HEK293 (cell line): ENCODE measurements around the gene CCSER1.

Experiments
- CTCF ChIA-PET: fragments of 350-600 bp; formaldehyde crosslinking; extraction: SDS; loops from one replicate; lab custom pipeline; 2021; ENCODE audit warnings: antibody characterized with exemption; lab: Yijun Ruan, JAX
- POLR2A ChIA-PET: fragments of 300-600 bp; formaldehyde crosslinking; extraction: SDS; loops from one replicate; lab custom pipeline; 2020; ENCODE audit warnings: antibody characterized with exemption, inconsistent platforms; lab: Yijun Ruan, JAX
- H3K27ac ChIP-seq: fragments of 200-500 bp; sonication (Bioruptor generic); 2 replicates; pipeline ENCODE4 v1.5.1; 2014; ENCODE audit warnings: low read depth, low read length, control low read depth, inconsistent platforms; ENCODE audit errors: extremely low read depth
- H3K36me3 ChIP-seq, 2 experiments: fragments of 200-500 bp in 1 of 2; sonication (Bioruptor generic) in 1 of 2; 1 replicate in 1 of 2; 2 replicates in 1 of 2; pipeline ENCODE4 v1.5.1; 2014 to 2017; ENCODE audit warnings: inconsistent platforms in 2 of 2, low read length in 2 of 2; ENCODE audit not compliant: control insufficient read depth in 2 of 2, insufficient read depth in 1 of 2
- H3K4me1 ChIP-seq: fragments of 200-500 bp; sonication (Bioruptor generic); 2 replicates; pipeline ENCODE4 v1.5.1; 2014; ENCODE audit warnings: mild to moderate bottlenecking, low read length, inconsistent platforms; ENCODE audit not compliant: control insufficient read depth, insufficient read depth
- H3K4me3 ChIP-seq: 2 replicates; pipeline ENCODE4 v1.5.1; 2011; ENCODE audit warnings: low read depth, mild to moderate bottlenecking, control low read depth, low read length, moderate library complexity
- H3K9me3 ChIP-seq: fragments of 200-500 bp; sonication (Bioruptor generic); 2 replicates; pipeline ENCODE4 v1.5.1; 2014; ENCODE audit warnings: low read depth, low read length, inconsistent platforms; ENCODE audit not compliant: control insufficient read depth, insufficient read depth
- BCL11A ChIP-seq: fragments of 450-650 bp; formaldehyde crosslinking; IDR thresholded peaks from 2 replicates; pipeline ENCODE4 v1.5.1; 2016; ENCODE audit warnings: low read depth, missing biosample characterization, missing genetic modification characterization
- GLIS1 ChIP-seq: fragments of 450-650 bp; formaldehyde crosslinking; IDR thresholded peaks from 2 replicates; pipeline ENCODE4 v1.5.1; 2016; ENCODE audit warnings: missing biosample characterization, missing genetic modification characterization
- IKZF3 ChIP-seq: fragments of 450-650 bp; IDR thresholded peaks from 2 replicates; pipeline ENCODE4 v1.5.0; 2018; ENCODE audit warnings: missing biosample characterization, mild to moderate bottlenecking, missing genetic modification characterization, moderate library complexity
- KLF7 ChIP-seq: fragments of 450-650 bp; formaldehyde crosslinking; IDR thresholded peaks from 2 replicates; pipeline ENCODE4 v1.5.1; 2016; ENCODE audit warnings: missing biosample characterization, missing genetic modification characterization, borderline replicate concordance
- OSR2 ChIP-seq: fragments of 450-650 bp; formaldehyde crosslinking; IDR thresholded peaks from 2 replicates; pipeline ENCODE4 v1.5.1; 2016; ENCODE audit warnings: missing biosample characterization, missing genetic modification characterization
- PRDM1 ChIP-seq: fragments of 450-650 bp; formaldehyde crosslinking; IDR thresholded peaks from 2 replicates; pipeline ENCODE4; 2016; ENCODE audit warnings: missing biosample characterization, missing genetic modification characterization
- SP3 ChIP-seq: fragments of 450-650 bp; formaldehyde crosslinking; IDR thresholded peaks from 2 replicates; pipeline ENCODE4 v1.5.1; 2016; ENCODE audit warnings: missing biosample characterization, missing genetic modification characterization
- ZBTB44 ChIP-seq: fragments of 450-650 bp; IDR thresholded peaks from 2 replicates; pipeline ENCODE4 v1.5.1; 2018; ENCODE audit warnings: missing biosample characterization, mild to moderate bottlenecking, missing genetic modification characterization
- ZBTB8A ChIP-seq: fragments of 450-650 bp; formaldehyde crosslinking; IDR thresholded peaks from 2 replicates; pipeline ENCODE4 v1.5.1; 2016; ENCODE audit warnings: missing biosample characterization, missing genetic modification characterization
- ZNF132 ChIP-seq: fragments of 450-650 bp; formaldehyde crosslinking; IDR thresholded peaks from 2 replicates; pipeline ENCODE4 v1.5.1; 2017; ENCODE audit warnings: missing biosample characterization, missing genetic modification characterization, borderline replicate concordance
- ZNF157 ChIP-seq: fragments of 450-650 bp; formaldehyde crosslinking; IDR thresholded peaks from 2 replicates; pipeline ENCODE4 v1.5.1; 2016; ENCODE audit warnings: missing biosample characterization, missing genetic modification characterization
- ZNF169 ChIP-seq: fragments of 450-650 bp; formaldehyde crosslinking; IDR thresholded peaks from 2 replicates; pipeline ENCODE4 v1.5.1; 2016; ENCODE audit warnings: missing biosample characterization, missing genetic modification characterization
- ZNF202 ChIP-seq: fragments of 450-650 bp; formaldehyde crosslinking; IDR thresholded peaks from 2 replicates; pipeline ENCODE4 v1.5.1; 2016; ENCODE audit warnings: missing biosample characterization, missing genetic modification characterization, borderline replicate concordance
- ZNF239 ChIP-seq: fragments of 450-650 bp; formaldehyde crosslinking; IDR thresholded peaks from 2 replicates; pipeline ENCODE4 v1.5.1; 2016; ENCODE audit warnings: missing biosample characterization, missing genetic modification characterization
- ZNF274 ChIP-seq, 2 experiments: fragments of 200-500 bp in 1 of 2; fragments of 450-650 bp in 1 of 2; sonication (Bioruptor generic) in 1 of 2; formaldehyde crosslinking in 1 of 2; IDR thresholded peaks; 2 replicates each; pipeline versions ENCODE4 v1.5.1 to v1.6.1; 2014 to 2016; ENCODE audit warnings: borderline replicate concordance in 1 of 2, inconsistent platforms in 1 of 2, low read length in 1 of 2, missing biosample characterization in 1 of 2, missing genetic modification characterization in 1 of 2
- ZNF350 ChIP-seq: fragments of 450-650 bp; formaldehyde crosslinking; IDR thresholded peaks from 2 replicates; pipeline ENCODE4 v1.5.0; 2017; ENCODE audit warnings: missing biosample characterization, mild to moderate bottlenecking, missing genetic modification characterization
- ZNF596 ChIP-seq: fragments of 450-650 bp; IDR thresholded peaks from 2 replicates; pipeline ENCODE4 v1.5.0; 2018; ENCODE audit warnings: missing biosample characterization, mild to moderate bottlenecking, missing genetic modification characterization, moderate library complexity
- ZNF621 ChIP-seq: fragments of 450-650 bp; formaldehyde crosslinking; IDR thresholded peaks from 2 replicates; pipeline ENCODE4 v1.5.1; 2017; ENCODE audit warnings: missing biosample characterization, missing genetic modification characterization
- ZNF701 ChIP-seq: fragments of 450-650 bp; formaldehyde crosslinking; IDR thresholded peaks from 2 replicates; pipeline ENCODE4 v1.5.1; 2016; ENCODE audit warnings: missing biosample characterization, missing genetic modification characterization
- ZSCAN18 ChIP-seq: fragments of 450-650 bp; formaldehyde crosslinking; IDR thresholded peaks from 2 replicates; pipeline ENCODE4 v1.5.1; 2016; ENCODE audit warnings: missing biosample characterization, missing genetic modification characterization
- ZSCAN4 ChIP-seq: fragments of 450-650 bp; formaldehyde crosslinking; IDR thresholded peaks from 2 replicates; pipeline ENCODE4 v1.5.1; 2017; ENCODE audit warnings: missing biosample characterization, missing genetic modification characterization

Gene CCSER1

GRCh38 chr4:90122355-90122748 is 4.8 kb upstream of the CCSER1 start:
- Histone ChIP-seq H3K4me3 (no peak overlapping the region), H3K27ac (no peak overlapping the region), H3K9me3 (no peaks in the 10 kb centered on the region), H3K36me3 (no peaks in the 10 kb centered on the region), H3K4me1 (no peaks in the 10 kb centered on the region)
- CTCF ChIA-PET, result no interaction called here
- POLR2A ChIA-PET, result no interaction called here
- TF ChIP-seq ZNF202, result no peak
- TF ChIP-seq ZSCAN4 (tag by site-specific recombination), result peak; percentile 24; the same call in 1 of the 2 replicates

DNA sequence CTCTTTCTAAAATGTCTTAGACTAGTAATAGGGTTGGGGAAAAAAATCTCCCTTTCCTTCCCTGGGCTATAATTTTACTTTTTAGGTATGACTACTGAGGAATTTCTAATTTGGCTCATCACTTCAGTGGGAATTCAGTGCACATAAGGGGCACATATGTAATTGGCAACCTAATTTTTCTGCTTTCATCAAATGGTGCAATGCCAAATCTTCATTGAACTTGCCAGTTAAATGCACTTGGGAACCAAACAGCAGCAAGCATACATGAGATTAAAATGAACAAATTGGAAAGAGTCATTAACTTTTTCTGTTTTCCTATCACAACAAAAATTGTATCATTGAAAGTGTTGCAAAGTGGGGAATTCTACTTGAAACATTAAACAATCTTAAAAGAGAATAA is 2.9 kb upstream of the CCSER1 start:
- no peak for TF ChIP-seq ZNF274 (IDR thresholded peaks at IDR 0.05; ENCODE audit: low read length)
- no peak for TF ChIP-seq ZNF274 (tag by site-specific recombination; IDR thresholded peaks at IDR 0.05; ENCODE audit: borderline replicate concordance)
- TF ChIP-seq ZBTB44 (tag by site-specific recombination), result no peak
- no peak for TF ChIP-seq GLIS1 (tag by site-specific recombination)
- no peak for TF ChIP-seq BCL11A (tag by site-specific recombination)
- TF ChIP-seq PRDM1 (tag by site-specific recombination), result no peak
- TF ChIP-seq ZNF239, result no peak
- no peak for TF ChIP-seq ZNF701 (tag by site-specific recombination)
- H3K27ac ChIP-seq, result no peak overlapping the region
- CTCF ChIA-PET, result no interaction called here
- POLR2A ChIA-PET, result no interaction called here
- H3K36me3 ChIP-seq, result no peaks in the 10 kb centered on the region
- no peaks in the 10 kb centered on the region for H3K4me1 ChIP-seq
- no peak overlapping the region for H3K4me3 ChIP-seq
- no peaks in the 10 kb centered on the region for H3K9me3 ChIP-seq

DNA sequence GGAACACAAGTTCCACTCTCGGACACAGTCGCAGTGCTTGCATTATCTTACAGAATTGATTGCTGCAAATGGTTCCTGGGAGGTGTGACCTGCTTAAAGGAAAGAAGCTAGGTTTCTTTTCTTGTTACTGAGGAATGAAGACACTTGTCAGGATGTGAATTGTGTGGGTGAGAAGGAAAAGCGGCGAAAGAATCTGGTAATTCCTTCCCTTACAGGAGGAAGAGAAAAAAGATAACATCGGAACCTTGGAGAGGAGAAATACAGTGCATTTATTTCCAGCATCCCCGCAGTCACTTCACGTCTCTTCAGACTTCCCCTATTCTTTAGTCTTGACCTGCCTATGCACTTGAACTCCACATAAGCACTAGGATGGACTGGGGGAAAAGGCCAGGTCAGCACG is 389 bp upstream of the CCSER1 start:
- TF ChIP-seq ZBTB8A (tag by site-specific recombination) (no peak), ZNF350 (tag by site-specific recombination) (no peak), KLF7 (tag by site-specific recombination) (no peak), ZSCAN18 (tag by site-specific recombination) (no peak), ZNF132 (tag by site-specific recombination) (no peak), ZNF621 (tag by site-specific recombination) (no peak), ZNF157 (no peak), OSR2 (tag by site-specific recombination) (no peak), ZSCAN4 (tag by site-specific recombination) (no peak), ZNF596 (tag by site-specific recombination) (no peak), ZNF169 (tag by site-specific recombination) (no peak), IKZF3 (no peak), SP3 (tag by site-specific recombination) (no peak)
- Histone ChIP-seq H3K27ac (no peak overlapping the region), H3K4me3 (no peak overlapping the region), H3K36me3 (no peaks in the 10 kb centered on the region), H3K4me1 (no peaks in the 10 kb centered on the region), H3K9me3 (no peaks in the 10 kb centered on the region)
- ChIA-PET POLR2A (no interaction called here), CTCF (interaction anchor here (0.7 kb wide), 1 partner anchor 911 kb away, joined by 3 read pairs; no protein-coding TSS in a partner anchor)
